ENCODE results near the gene ZNF708. TPM values are rescaled to one million over a fixed set of nuclear protein-coding genes. Genes with fewer than 3 reads are reported as not detected.

ZNF708 gene
- total and polyA plus RNA-seq, 2 of the 8 experiments (the other 6 are each of a cell fraction or from before 2014, with no cell fraction given): 4.1 to 40.0 TPM

DNA sequence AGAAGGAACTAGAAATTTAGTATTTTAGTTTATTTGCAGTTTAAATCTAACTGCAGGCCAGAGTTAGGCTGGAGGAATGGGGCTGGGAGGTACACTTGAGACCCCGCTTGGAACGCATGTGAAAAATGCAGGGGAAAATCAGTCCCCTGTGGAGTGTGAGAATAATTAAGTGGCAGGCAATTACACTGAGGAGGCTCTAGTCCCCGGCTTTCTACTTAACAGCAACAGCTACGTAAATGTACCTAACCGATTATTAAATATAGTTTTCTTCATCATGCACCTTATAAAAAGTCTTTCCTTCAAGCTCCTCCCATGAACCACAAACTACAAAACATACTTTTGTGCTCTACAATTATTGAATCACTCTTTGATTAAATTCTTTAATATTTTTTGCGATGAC, 804 bp downstream of the ZNF708 start:
- H3K23me2 ChIP-seq (ENCODE audit: low read depth, low read length): no peaks in the 10 kb centered on the region
- H3K9ac ChIP-seq (replicated peaks in 1 of 4; ENCODE audit: extremely low read depth in 1 of 4, low read depth in 3 of 4, low read length in 3 of 4): peak overlapping the region; percentile 86 to 99 (median 96)
- H3K36me3 ChIP-seq (ENCODE audit: control insufficient read depth in 2 of 4, insufficient read depth in 4 of 4, low read length in 3 of 4): peaks cover 0 to 20% (median 5%) of the 10 kb centered on the region in 4 experiments; a peak in 5 of 8 replicates
- H3K27me3 ChIP-seq (replicated peaks in 1 of 4; ENCODE audit: control insufficient read depth in 3 of 4, extremely low read depth in 1 of 4, insufficient read depth in 3 of 4, low read length in 3 of 4): no peaks in the 10 kb centered on the region
- FAIRE-seq (no peak), DNase-seq (ENCODE audit: low read depth in 1 of 2, low spot score in 2 of 2) (no peak)
- H4K91ac ChIP-seq (replicated peaks; ENCODE audit: insufficient read length, low read length): no peak overlapping the region
- WGBS, 2 experiments (ENCODE audit: extremely low coverage in 1 of 2, insufficient coverage in 1 of 2, insufficient read length in 1 of 2, insufficient replicate concordance in 2 of 2, low coverage in 1 of 2, low lambda C conversion rate in 2 of 2, missing lambda C conversion rate in 1 of 2): 3% methylated on average over 6 of the region's 6 CpGs; no CpG with 5 or more reads in 1 of the 2 experiments
- H3K14ac ChIP-seq (ENCODE audit: insufficient read length): no peak overlapping the region
- no peak overlapping the region for H3K4ac ChIP-seq (replicated peaks; ENCODE audit: insufficient read length, low read depth, low read length)
- H3K4me2 ChIP-seq (ENCODE audit: insufficient read depth in 1 of 2, low read depth in 2 of 2, low read length in 2 of 2): peak overlapping the region; percentile 75 to 80
- H3K79me1 ChIP-seq (ENCODE audit: low read depth, low read length): no peaks in the 10 kb centered on the region; the same call in 1 of the 2 replicates
- peak overlapping the region; percentile 89 to 98 (median 95) for H3K4me3 ChIP-seq (ENCODE audit: extremely low read depth in 1 of 4, insufficient read depth in 2 of 4, low read depth in 3 of 4, low read length in 4 of 4)
- H4K20me1 ChIP-seq (replicated peaks in 1 of 2; ENCODE audit: control insufficient read depth in 1 of 2, insufficient read depth in 2 of 2, low read length in 2 of 2): no peaks in the 10 kb centered on the region
- H2BK5ac ChIP-seq (ENCODE audit: low read depth, low read length): no peak overlapping the region
- H3K4me1 ChIP-seq (replicated peaks in 1 of 4; ENCODE audit: control insufficient read depth in 3 of 4, insufficient read depth in 4 of 4, low read length in 3 of 4): peaks cover 0 to 7% (median 0%) of the 10 kb centered on the region in 4 experiments; a peak in 2 of 7 replicates
- no peak overlapping the region for H2BK20ac ChIP-seq (ENCODE audit: low read length)
- no peak overlapping the region for H2AFZ ChIP-seq (ENCODE audit: low read length)
- H3K18ac ChIP-seq (ENCODE audit: extremely low read depth, low read length): no peak overlapping the region; the same call in 1 of the 2 replicates
- no peak overlapping the region for H2BK120ac ChIP-seq (replicated peaks; ENCODE audit: low read depth, low read length)
- no peak overlapping the region for H3K56ac ChIP-seq (replicated peaks; ENCODE audit: insufficient read length, low read depth, low read length)
- H4K8ac ChIP-seq (ENCODE audit: extremely low read depth, insufficient read depth, low read length): no peak overlapping the region
- CTCF ChIA-PET (ENCODE audit: partially characterized antibody): interaction anchor here (0.6 to 1.6 kb wide), 2 partner anchors 9 to 155 kb away, joined by 3 to 5 read pairs; no protein-coding TSS in a partner anchor
- H4K5ac ChIP-seq (ENCODE audit: insufficient read length, low read depth, low read length): no peak overlapping the region
- peaks cover 2 to 5% of the 10 kb centered on the region in 2 experiments; a peak in 1 of 4 replicates for H3K9me3 ChIP-seq (ENCODE audit: insufficient read depth in 2 of 2, low read depth in 1 of 2, low read length in 1 of 2)
- H2BK12ac ChIP-seq (ENCODE audit: low read depth, low read length): no peak overlapping the region
- no peak overlapping the region for H2AK5ac ChIP-seq (ENCODE audit: low read depth, low read length)
- H3K23ac ChIP-seq (ENCODE audit: insufficient read length): no peak overlapping the region
- H3K79me2 ChIP-seq (ENCODE audit: control insufficient read depth in 1 of 2, insufficient read depth in 2 of 2, low read length in 2 of 2): peaks cover 0 to 52% of the 10 kb centered on the region in 2 experiments; a peak in 3 of 4 replicates
- H2BK15ac ChIP-seq (ENCODE audit: low read length): no peak overlapping the region
- peak overlapping the region; percentile 98; the same call in 1 of the 2 replicates for H3K27ac ChIP-seq (ENCODE audit: low read depth, low read length)
- POLR2A ChIA-PET (ENCODE audit: partially characterized antibody): interaction anchor here (0.8 to 3.6 kb wide), 27 partner anchors 8 to 524 kb away, joined by 3 to 37 read pairs (median 6); partner anchors contain the start of genes ZNF429, ZNF43 and ZNF738
- TF ChIP-seq BCL11A (IDR thresholded peaks at IDR 0.05; ENCODE audit: low read depth in 2 of 2, low read length in 2 of 2) (no peak), SRF (IDR thresholded peaks at IDR 0.05; ENCODE audit: low read depth, low read length) (no peak), TBP (IDR thresholded peaks at IDR 0.05; ENCODE audit: low read depth, low read length) (no peak), SAP30 (IDR thresholded peaks at IDR 0.05; ENCODE audit: insufficient read depth, insufficient replicate concordance, low read length) (no peak), KDM1A (IDR thresholded peaks at IDR 0.05; ENCODE audit: borderline replicate concordance, low read length) (no peak), YY1 (IDR thresholded peaks at IDR 0.05; ENCODE audit: low read depth, low read length) (no peak), SP2 (IDR thresholded peaks at IDR 0.05; ENCODE audit: low read length) (no peak), SP1 (IDR thresholded peaks at IDR 0.05; ENCODE audit: low read depth, low read length) (no peak), MAX (IDR thresholded peaks at IDR 0.05) (no peak), MAFK (IDR thresholded peaks at IDR 0.05; ENCODE audit: low read depth, low read length) (no peak), BACH1 (IDR thresholded peaks at IDR 0.05; ENCODE audit: low read length) (no peak), CHD1 (IDR thresholded peaks at IDR 0.05; ENCODE audit: low read depth, low read length) (no peak), POU5F1 (IDR thresholded peaks at IDR 0.05; ENCODE audit: low read depth, low read length) (no peak)
- TF ChIP-seq, protein P1, sequence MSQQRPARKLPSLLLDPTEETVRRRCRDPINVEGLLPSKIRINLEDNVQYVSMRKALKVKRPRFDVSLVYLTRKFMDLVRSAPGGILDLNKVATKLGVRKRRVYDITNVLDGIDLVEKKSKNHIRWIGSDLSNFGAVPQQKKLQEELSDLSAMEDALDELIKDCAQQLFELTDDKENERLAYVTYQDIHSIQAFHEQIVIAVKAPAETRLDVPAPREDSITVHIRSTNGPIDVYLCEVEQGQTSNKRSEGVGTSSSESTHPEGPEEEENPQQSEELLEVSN (IDR thresholded peaks at IDR 0.05): no peak
